Measurements from ENCODE around the gene TMEM140.
A peak's percentile ranks its signal among the peaks of the same experiment; 100 is the strongest.
"Not testable (repeated sequence)": the region's sequence is repeated elsewhere in the genome, so short reads cannot be mapped to it uniquely, and the experiment has no call there.

The TMEM140 gene

DNA sequence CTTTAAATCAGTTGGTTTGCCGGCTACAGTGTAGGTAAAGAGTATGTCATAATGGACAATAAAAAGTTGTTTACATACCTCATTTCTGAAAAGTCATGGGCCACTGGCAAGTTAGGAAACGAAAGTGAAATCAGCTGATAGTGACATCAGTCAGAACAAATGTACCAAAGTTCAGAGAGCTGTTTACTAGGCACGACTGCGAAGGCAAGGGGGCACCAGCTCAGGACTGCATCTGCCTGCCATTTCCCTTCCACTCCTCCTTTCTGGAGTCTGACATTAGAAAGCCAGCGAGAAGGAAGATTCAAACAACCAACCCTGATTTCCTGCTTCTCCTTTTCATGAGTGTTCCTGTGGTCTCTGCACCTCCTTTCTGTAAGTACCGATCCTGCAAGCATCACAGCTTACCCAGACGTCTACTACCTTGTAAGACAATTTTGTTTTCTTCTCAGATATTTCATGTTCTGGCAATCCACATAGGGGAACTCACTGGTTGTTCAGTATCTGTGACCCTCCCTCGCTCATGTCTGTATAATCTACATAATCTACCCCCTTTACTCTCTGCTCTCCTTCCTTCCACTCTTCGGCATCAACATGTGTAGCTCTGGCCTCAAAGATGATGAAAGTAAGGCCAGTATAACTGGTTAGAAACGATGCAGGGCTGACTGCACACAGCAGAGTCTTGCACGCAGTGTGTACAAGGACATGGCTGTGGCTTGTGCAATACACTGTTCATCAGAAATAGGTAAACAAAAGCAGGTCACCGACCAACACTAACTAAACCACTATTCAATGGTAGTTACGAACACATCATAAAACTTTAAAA lies at the start of gene TMEM140:
TMEM140 (plus strand) TSS at position 174 of the 823 bp plus-strand sequence. CDS start 16,370 bp downstream, outside the sequence.
- Mint-ChIP-seq H3K36me3 (ENCODE audit: low read depth) (peaks cover 15% of the 10 kb centered on the region), H3K9me3 (peaks cover 6% of the 10 kb centered on the region), H3K4me3 (peak within 1 kb of the TSS; percentile 90), H3K27me3 (no peaks in the 10 kb centered on the region), H3K4me1 (peaks cover 69% of the 10 kb centered on the region), H3K27ac (peak within 1 kb of the TSS; percentile 92)
- ATAC-seq, result peak; percentile 85
- peak; percentile 60 for DNase-seq

DNA sequence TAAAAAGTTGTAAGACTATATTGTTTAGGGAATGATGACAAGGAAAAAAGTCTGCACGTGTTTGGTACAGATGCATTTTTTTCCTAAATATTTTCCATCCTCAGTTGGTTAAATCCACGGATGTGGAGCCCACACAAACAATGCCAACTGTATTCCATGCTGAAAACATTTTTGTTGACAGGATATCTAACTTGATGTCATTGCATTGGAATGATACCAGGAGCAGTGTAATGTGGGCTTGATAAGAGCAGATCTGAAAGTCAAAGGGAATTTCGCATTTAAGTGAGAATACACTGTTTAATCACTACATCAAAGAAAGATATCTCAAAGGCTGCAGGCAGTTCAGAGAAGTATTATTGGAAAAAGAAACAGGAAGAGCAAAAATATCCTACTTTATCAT lies 49.5 kb upstream of the TMEM140 start:
- Mint-ChIP-seq H3K9me3 (peaks cover 8% of the 10 kb centered on the region), H3K27ac (no peak overlapping the region), H3K4me3 (no peak overlapping the region), H3K4me1 (peaks cover 2% of the 10 kb centered on the region), H3K27me3 (no peaks in the 10 kb centered on the region), H3K36me3 (ENCODE audit: low read depth) (no peaks in the 10 kb centered on the region)
- DNase-seq (no peak), ATAC-seq (no peak)

DNA sequence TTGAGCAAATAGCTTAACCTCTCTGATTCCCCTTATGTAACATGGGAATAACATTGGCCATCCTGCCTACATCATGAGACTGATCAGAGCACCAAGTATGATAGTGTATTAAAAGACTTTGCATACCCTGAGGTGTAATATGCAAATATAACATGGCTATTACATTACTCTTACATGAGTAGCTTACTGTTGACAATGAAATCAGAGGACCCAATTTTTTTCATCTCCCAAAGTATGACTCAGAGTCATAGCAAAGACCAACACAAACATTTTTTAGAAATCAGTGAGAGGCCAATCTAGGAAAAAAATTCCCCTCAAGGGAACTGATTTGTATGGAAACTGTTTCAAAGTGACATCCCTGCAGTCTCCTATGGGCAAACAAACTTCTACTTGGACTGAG lies 47.0 kb upstream of the TMEM140 start:
- DNase-seq (no peak), ATAC-seq (no peak)

DNA sequence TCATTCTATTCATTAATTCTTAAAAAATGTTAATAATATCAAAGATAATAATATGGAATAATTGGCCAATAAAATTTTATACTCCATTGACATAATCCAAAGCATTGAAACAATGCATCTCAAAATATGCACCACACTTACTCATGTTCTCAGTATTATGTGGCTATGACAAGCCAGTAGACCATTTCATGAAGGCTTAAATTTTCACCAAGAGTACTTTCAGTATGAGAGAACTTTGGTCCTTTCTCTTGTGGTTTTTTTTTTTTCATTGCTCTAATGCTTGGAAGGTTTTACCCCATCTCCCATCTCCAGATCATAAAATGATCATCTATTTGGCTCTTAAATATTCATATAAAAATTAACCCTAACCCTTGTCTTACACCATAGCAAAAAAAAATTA lies 45.5 kb upstream of the TMEM140 start:
- Mint-ChIP-seq H3K36me3 (ENCODE audit: low read depth) (no peaks in the 10 kb centered on the region), H3K27ac (no peak overlapping the region), H3K27me3 (no peaks in the 10 kb centered on the region), H3K9me3 (peaks cover 10% of the 10 kb centered on the region), H3K4me1 (peaks cover 2% of the 10 kb centered on the region), H3K4me3 (no peak overlapping the region)
- DNase-seq (no peak), ATAC-seq (peak; percentile 52)

More for the DNA sequence above, 47.0 kb upstream of the TMEM140 start:
- Mint-ChIP-seq H3K27me3 (no peaks in the 10 kb centered on the region), H3K4me3 (no peak overlapping the region), H3K9me3 (peaks cover 8% of the 10 kb centered on the region), H3K36me3 (ENCODE audit: low read depth) (no peaks in the 10 kb centered on the region), H3K4me1 (peaks cover 2% of the 10 kb centered on the region), H3K27ac (no peak overlapping the region)

DNA sequence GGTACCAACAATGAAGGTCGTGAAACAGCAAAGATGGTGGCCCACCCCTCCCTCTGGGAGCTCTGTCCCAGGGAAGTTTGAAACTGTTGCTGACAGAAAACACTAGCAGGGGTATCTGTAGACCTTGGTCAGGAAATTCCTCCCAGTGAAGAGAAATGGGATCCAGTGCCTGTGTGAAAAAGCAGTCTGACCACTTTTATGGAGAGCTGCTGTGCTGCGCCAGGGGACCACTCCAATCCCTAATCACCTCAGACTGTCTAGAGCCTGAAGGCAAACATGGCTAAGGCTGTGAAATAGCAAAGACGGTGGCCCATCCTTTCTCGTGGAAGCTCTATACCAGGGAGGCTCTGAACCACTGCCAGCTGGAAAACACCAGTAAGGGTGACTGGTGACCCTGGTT lies 38.3 kb upstream of the TMEM140 start:
- H3K9me3 Mint-ChIP-seq, result peaks cover 5% of the 10 kb centered on the region
- H3K27ac Mint-ChIP-seq, result no peak overlapping the region
- H3K36me3 Mint-ChIP-seq (ENCODE audit: low read depth), result no peaks in the 10 kb centered on the region
- H3K27me3 Mint-ChIP-seq, result no peaks in the 10 kb centered on the region
- no peaks in the 10 kb centered on the region for H3K4me1 Mint-ChIP-seq
- no peak overlapping the region for H3K4me3 Mint-ChIP-seq
- DNase-seq, result no peak
- no peak for ATAC-seq

DNA sequence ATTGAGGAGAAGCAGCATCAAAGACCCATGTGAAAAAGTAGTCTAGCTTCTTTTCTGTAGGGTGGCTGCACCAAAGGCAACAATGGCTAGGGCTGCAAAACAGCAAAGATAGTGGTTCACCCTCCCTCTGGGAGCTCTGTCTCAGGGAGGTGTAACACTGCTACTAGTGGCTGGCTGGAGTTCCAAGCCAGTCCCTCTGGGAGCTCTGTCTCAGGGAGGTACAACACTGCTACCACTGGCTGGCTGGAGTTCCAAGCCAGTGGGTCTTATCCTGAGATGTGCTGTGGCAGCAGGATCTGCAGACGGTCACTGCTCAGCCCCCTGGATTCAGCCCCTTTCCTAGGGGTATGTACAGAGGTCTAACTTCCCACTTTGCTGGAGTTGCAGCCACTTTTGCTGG lies 37.9 kb upstream of the TMEM140 start:
- DNase-seq (no peak), ATAC-seq (no peak)
- Mint-ChIP-seq H3K36me3 (ENCODE audit: low read depth) (no peaks in the 10 kb centered on the region), H3K27me3 (no peaks in the 10 kb centered on the region), H3K4me3 (no peak overlapping the region), H3K9me3 (peaks cover 5% of the 10 kb centered on the region), H3K4me1 (no peaks in the 10 kb centered on the region), H3K27ac (no peak overlapping the region)

DNA sequence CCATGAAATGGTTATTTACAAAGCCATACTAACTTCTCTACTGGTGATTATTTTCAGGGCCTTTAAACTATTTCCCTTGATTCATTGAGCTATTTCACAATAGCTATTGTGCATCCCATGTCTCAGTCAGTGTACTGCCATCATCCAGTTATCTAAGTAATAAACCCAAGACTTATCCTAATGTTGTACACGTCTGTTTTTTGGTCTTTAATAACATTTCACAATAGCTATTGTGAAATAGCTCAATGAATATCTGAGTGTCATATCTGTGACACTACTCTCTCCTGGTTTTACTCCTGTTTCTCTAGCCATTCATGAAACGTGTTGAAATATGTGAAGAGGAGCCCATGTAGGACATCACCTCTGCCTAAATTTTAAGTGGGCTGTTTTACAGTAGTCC lies 36.5 kb upstream of the TMEM140 start:
- peaks cover 5% of the 10 kb centered on the region for H3K9me3 Mint-ChIP-seq
- H3K36me3 Mint-ChIP-seq (ENCODE audit: low read depth), result no peaks in the 10 kb centered on the region
- no peaks in the 10 kb centered on the region for H3K27me3 Mint-ChIP-seq
- H3K4me1 Mint-ChIP-seq, result no peaks in the 10 kb centered on the region
- no peak overlapping the region for H3K4me3 Mint-ChIP-seq
- ATAC-seq, result no peak
- H3K27ac Mint-ChIP-seq, result no peak overlapping the region
- DNase-seq, result no peak

DNA sequence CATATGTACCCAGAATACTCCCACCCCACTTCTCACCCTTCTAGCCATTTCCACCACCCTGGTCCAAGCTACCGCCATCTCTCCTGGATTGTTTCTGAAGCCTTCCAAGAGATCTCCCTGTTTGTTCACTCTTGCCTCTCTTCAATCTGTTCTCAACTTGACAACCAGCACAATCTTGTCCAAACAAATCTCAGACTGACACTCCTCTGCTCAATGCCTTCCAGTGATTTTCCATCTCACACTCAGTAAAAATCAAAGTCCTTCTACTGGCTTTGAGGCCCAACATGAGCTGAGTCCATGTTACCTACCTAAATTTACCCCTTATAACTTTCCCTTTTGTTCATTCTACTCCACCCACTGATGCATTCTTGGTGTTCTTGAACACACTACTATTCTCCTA lies 33.2 kb upstream of the TMEM140 start:
- H3K27ac Mint-ChIP-seq, result no peak overlapping the region
- H3K36me3 Mint-ChIP-seq (ENCODE audit: low read depth), result peaks cover 7% of the 10 kb centered on the region
- H3K9me3 Mint-ChIP-seq, result peaks cover 7% of the 10 kb centered on the region
- H3K27me3 Mint-ChIP-seq, result no peaks in the 10 kb centered on the region
- DNase-seq, result no peak
- no peak overlapping the region for H3K4me3 Mint-ChIP-seq
- H3K4me1 Mint-ChIP-seq, result no peaks in the 10 kb centered on the region
- ATAC-seq, result no peak

DNA sequence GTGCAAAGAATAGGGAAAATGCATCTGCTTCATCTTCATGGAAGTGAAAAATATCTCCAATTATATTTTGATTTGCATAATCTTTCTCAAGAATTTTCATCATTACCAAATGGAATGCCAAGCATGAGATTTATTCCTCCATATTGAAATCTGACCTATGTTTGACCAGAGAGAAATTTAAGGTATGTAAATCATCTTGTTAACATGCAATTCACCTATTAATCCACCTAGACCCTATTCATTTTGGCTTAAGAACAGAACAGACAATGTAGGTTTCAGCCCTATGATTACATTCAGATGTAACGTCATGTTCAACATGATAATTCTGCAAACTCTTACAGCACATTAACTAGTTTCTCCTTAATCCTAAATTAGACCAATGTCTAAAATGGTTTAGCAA lies 30.8 kb upstream of the TMEM140 start:
- no peaks in the 10 kb centered on the region for H3K27me3 Mint-ChIP-seq
- ATAC-seq (no peak), DNase-seq (no peak)
- no peaks in the 10 kb centered on the region for H3K4me1 Mint-ChIP-seq
- H3K27ac Mint-ChIP-seq, result no peak overlapping the region
- H3K4me3 Mint-ChIP-seq, result no peak overlapping the region
- peaks cover 16% of the 10 kb centered on the region for H3K36me3 Mint-ChIP-seq (ENCODE audit: low read depth)
- H3K9me3 Mint-ChIP-seq, result peaks cover 15% of the 10 kb centered on the region

DNA sequence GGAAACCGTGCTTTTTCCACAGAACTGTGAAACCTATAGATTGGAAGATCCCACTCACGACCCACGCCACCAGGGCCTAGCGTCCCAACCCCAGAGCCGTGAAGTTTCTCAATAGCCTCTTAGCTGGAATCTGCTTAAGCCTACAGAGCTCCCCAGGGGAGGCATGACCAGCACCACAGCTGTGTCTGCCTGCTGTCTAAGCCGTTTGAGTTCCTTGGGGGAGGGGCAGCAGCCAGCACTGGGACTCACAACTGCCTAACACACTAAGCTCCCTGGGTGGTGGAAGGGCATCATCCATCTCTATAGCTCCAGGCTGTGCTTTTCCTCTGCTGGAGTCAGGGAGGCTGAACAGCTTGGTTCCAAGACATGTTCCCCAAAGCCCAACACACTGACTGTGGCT lies 26.0 kb upstream of the TMEM140 start:
- ATAC-seq, result no peak
- no peaks in the 10 kb centered on the region for H3K4me1 Mint-ChIP-seq
- peaks cover 16% of the 10 kb centered on the region for H3K36me3 Mint-ChIP-seq (ENCODE audit: low read depth)
- DNase-seq, result no peak
- H3K27ac Mint-ChIP-seq, result no peak overlapping the region
- H3K4me3 Mint-ChIP-seq, result no peak overlapping the region
- H3K27me3 Mint-ChIP-seq, result no peaks in the 10 kb centered on the region
- peaks cover 26% of the 10 kb centered on the region for H3K9me3 Mint-ChIP-seq

DNA sequence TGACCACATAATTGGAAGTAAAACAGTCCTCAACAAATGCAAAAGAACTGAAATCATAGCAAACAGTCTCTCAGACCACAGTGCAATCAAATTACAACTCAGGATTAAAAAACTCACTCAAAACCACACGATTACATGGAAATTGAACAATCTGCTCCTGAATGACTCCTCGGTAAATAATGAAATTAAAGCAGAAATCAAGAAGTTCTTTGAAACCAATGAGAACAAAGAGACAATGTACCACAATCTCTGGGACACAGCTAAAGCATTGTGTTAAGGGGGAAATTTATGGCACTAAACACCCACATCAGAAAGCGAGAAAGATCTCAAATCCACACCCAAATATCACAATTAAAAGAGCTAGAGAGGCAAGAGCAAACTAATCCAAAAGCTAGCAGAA lies 23.2 kb upstream of the TMEM140 start:
- not testable (repeated sequence) for H3K36me3 Mint-ChIP-seq (ENCODE audit: low read depth); H3K4me1 Mint-ChIP-seq; H3K27ac Mint-ChIP-seq; ATAC-seq; H3K4me3 Mint-ChIP-seq; DNase-seq; H3K27me3 Mint-ChIP-seq
- peaks cover 22% of the 10 kb centered on the region for H3K9me3 Mint-ChIP-seq

DNA sequence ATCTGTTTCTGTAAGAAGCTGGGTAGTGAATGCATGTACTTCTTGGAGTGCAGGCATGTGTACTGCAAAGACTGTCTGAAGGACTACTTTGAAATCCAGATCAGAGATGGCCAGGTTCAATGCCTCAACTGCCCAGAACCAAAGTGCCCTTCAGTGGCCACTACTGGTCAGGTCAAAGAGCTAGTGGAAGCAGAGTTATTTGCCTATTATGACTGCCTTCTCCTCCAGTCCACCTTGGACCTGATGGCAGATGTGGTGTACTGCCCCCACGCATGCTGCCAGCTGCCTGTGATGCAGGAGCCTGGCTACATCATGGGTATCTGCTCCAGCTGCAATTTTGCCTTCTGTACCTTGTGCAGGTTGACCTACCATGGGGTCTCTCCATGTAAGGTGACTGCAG lies 18.9 kb upstream of the TMEM140 start:
- ATAC-seq, result no peak
- Mint-ChIP-seq H3K4me1 (no peaks in the 10 kb centered on the region), H3K9me3 (peaks cover 32% of the 10 kb centered on the region), H3K36me3 (ENCODE audit: low read depth) (peaks cover 11% of the 10 kb centered on the region), H3K4me3 (no peak overlapping the region), H3K27me3 (no peaks in the 10 kb centered on the region), H3K27ac (no peak overlapping the region)
- no peak for DNase-seq

DNA sequence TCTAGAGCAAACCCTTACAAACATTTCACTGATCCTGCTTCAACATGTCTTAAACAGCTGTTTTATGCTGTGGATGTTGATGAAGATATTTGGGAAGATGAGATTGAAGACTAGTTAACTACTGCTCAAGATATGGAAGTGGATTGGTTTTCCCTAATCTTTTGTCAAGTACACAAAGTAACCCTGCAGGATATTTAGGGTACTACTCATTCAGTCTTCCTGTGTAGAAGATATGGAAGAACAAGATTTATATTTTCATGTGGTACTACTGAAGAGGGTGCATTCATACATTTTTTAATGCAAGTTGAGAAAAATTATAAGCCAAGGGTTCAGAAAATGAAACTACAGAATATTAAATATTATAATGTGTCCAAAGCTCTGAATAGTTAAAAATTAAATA lies 18.3 kb upstream of the TMEM140 start:
- no peaks in the 10 kb centered on the region for H3K4me1 Mint-ChIP-seq
- ATAC-seq (no peak), DNase-seq (no peak)
- no peak overlapping the region for H3K27ac Mint-ChIP-seq
- H3K4me3 Mint-ChIP-seq, result no peak overlapping the region
- H3K27me3 Mint-ChIP-seq, result no peaks in the 10 kb centered on the region
- peaks cover 11% of the 10 kb centered on the region for H3K36me3 Mint-ChIP-seq (ENCODE audit: low read depth)
- peaks cover 28% of the 10 kb centered on the region for H3K9me3 Mint-ChIP-seq

DNA sequence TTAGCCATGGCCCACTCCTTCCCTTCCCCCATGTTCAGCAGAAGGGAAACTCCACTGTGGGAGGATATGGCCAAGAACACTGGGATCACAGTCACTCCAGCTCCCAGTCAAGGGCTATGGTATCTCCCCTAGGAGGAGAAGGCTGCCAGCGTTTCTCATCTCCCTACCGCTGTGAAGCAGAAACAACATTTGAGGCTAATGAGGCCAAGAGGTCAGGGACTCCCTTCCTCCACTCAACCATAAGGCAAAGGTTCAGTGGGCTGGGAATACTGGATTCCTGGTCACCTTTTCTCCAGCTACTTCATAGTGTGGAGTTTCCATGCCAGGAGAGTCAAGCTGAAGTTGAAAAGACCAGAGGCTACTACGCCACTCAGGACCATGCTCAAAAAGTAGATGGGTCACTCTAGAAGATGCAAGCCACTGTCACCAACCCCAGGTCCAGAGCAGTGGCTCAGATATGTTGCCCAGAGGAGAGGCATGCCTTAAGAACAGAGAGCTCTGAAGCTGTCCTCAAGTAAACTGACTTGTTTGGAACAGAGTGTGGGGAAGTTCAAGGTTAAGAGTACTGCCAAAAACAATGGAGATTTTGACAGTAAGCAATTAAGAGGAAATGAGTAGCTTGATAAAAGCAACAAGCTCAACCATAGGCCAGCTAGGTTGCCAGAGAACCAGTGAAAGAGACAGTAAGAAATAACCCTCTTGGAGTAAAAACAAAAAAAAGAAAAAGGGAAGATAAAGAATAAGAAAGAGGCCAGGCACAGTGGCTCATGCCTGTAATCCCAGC lies 3.8 kb upstream of the TMEM140 start:
- no peak overlapping the region for H3K27ac Mint-ChIP-seq
- peaks cover 5% of the 10 kb centered on the region for H3K9me3 Mint-ChIP-seq
- DNase-seq (no peak), ATAC-seq (no peak)
- no peak overlapping the region for H3K4me3 Mint-ChIP-seq
- H3K4me1 Mint-ChIP-seq, result peaks cover 37% of the 10 kb centered on the region
- H3K27me3 Mint-ChIP-seq, result no peaks in the 10 kb centered on the region
- H3K36me3 Mint-ChIP-seq (ENCODE audit: low read depth), result peaks cover 3% of the 10 kb centered on the region

DNA sequence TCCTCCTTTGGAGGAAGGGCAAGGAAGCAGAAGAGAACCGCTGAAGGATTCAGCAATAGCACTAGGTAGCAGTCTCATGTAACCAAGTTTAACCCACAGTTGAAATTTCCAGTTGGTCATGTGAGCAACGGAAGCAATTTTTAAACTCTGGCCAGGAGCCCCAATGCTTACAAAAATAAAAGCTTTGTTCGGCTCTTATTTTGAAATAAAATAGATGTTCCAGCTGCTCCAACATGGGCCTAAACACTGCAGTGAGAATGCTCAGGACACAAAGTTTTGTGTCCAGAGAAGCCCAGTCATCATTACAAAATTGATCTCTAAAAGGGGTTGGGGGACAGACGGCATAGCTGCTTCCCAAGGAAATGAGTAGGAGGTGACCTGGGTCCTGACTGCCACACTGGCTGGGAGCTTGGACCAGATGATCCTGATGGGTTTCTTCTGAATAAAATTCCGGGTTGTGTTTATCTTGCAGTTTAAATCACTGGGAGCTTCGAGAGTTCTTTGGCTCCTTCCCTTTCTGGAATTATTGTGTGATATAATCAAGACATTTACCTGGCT lies 452 bp upstream of the TMEM140 start:
- peak overlapping the region; percentile 90 for H3K4me3 Mint-ChIP-seq

More for the DNA sequence above, 452 bp upstream of the TMEM140 start:
- peaks cover 10% of the 10 kb centered on the region for H3K36me3 Mint-ChIP-seq (ENCODE audit: low read depth)
- H3K27me3 Mint-ChIP-seq, result no peaks in the 10 kb centered on the region
- no peak for DNase-seq
- H3K4me1 Mint-ChIP-seq, result peaks cover 65% of the 10 kb centered on the region
- H3K27ac Mint-ChIP-seq, result peak overlapping the region; percentile 92
- H3K9me3 Mint-ChIP-seq, result no peaks in the 10 kb centered on the region
- ATAC-seq, result peak; percentile 11
